NB4 (cell line): ENCODE measurements around the gene B4GALT5.

ENCODE experiments used
- CTCF ChIP-seq: IDR thresholded peaks from one replicate; pipeline ENCODE4 v1.5.1; 2012; ENCODE audit warnings: low read depth, low read length
- POLR2A ChIP-seq: IDR thresholded peaks from 2 replicates; pipeline ENCODE4 v1.6.1; 2011; ENCODE audit warnings: mild to moderate bottlenecking; ENCODE audit not compliant: insufficient read length; ENCODE audit errors: extremely low read depth

- TF ChIP-seq CTCF, result no peak
- TF ChIP-seq POLR2A, result no peak
Measured at GRCh38 chr20:49701916-49702315, 11.8 kb downstream of the B4GALT5 start.
